HEK293 (cell line): ENCODE results near the gene CAPZB.

ENCODE experiments used
- CTCF ChIA-PET: fragments of 350-600 bp; formaldehyde crosslinking; extraction: SDS; loops from one replicate; lab custom pipeline; 2021; ENCODE audit warnings: antibody characterized with exemption; lab: Yijun Ruan, JAX
- POLR2A ChIA-PET: fragments of 300-600 bp; formaldehyde crosslinking; extraction: SDS; loops from one replicate; lab custom pipeline; 2020; ENCODE audit warnings: antibody characterized with exemption, inconsistent platforms; lab: Yijun Ruan, JAX
- H3K27ac ChIP-seq: fragments of 200-500 bp; sonication (Bioruptor generic); 2 replicates; pipeline ENCODE4 v1.5.1; 2014; ENCODE audit warnings: low read depth, low read length, control low read depth, inconsistent platforms; ENCODE audit errors: extremely low read depth
- H3K36me3 ChIP-seq, 2 experiments: fragments of 200-500 bp in 1 of 2; sonication (Bioruptor generic) in 1 of 2; 1 replicate in 1 of 2; 2 replicates in 1 of 2; pipeline ENCODE4 v1.5.1; 2014 to 2017; ENCODE audit warnings: inconsistent platforms in 2 of 2, low read length in 2 of 2; ENCODE audit not compliant: control insufficient read depth in 2 of 2, insufficient read depth in 1 of 2
- H3K4me1 ChIP-seq: fragments of 200-500 bp; sonication (Bioruptor generic); 2 replicates; pipeline ENCODE4 v1.5.1; 2014; ENCODE audit warnings: mild to moderate bottlenecking, low read length, inconsistent platforms; ENCODE audit not compliant: control insufficient read depth, insufficient read depth
- H3K4me3 ChIP-seq: 2 replicates; pipeline ENCODE4 v1.5.1; 2011; ENCODE audit warnings: low read depth, mild to moderate bottlenecking, control low read depth, low read length, moderate library complexity
- H3K9me3 ChIP-seq: fragments of 200-500 bp; sonication (Bioruptor generic); 2 replicates; pipeline ENCODE4 v1.5.1; 2014; ENCODE audit warnings: low read depth, low read length, inconsistent platforms; ENCODE audit not compliant: control insufficient read depth, insufficient read depth
- AEBP2 ChIP-seq: fragments of 450-650 bp; formaldehyde crosslinking; IDR thresholded peaks from 2 replicates; pipeline ENCODE4 v1.5.1; 2016; ENCODE audit warnings: missing biosample characterization, missing genetic modification characterization, borderline replicate concordance
- GLIS1 ChIP-seq: fragments of 450-650 bp; formaldehyde crosslinking; IDR thresholded peaks from 2 replicates; pipeline ENCODE4 v1.5.1; 2016; ENCODE audit warnings: missing biosample characterization, missing genetic modification characterization
- KLF7 ChIP-seq: fragments of 450-650 bp; formaldehyde crosslinking; IDR thresholded peaks from 2 replicates; pipeline ENCODE4 v1.5.1; 2016; ENCODE audit warnings: missing biosample characterization, missing genetic modification characterization, borderline replicate concordance
- PRDM1 ChIP-seq: fragments of 450-650 bp; formaldehyde crosslinking; IDR thresholded peaks from 2 replicates; pipeline ENCODE4; 2016; ENCODE audit warnings: missing biosample characterization, missing genetic modification characterization
- REST ChIP-seq: fragments of 450-650 bp; formaldehyde crosslinking; IDR thresholded peaks from 2 replicates; pipeline ENCODE4 v1.5.1; 2016; ENCODE audit warnings: missing biosample characterization, missing genetic modification characterization
- SCRT1 ChIP-seq: fragments of 450-650 bp; formaldehyde crosslinking; IDR thresholded peaks from 2 replicates; pipeline ENCODE4 v1.5.1; 2016; ENCODE audit warnings: missing biosample characterization, missing genetic modification characterization, borderline replicate concordance
- SP7 ChIP-seq: fragments of 450-650 bp; formaldehyde crosslinking; IDR thresholded peaks from 2 replicates; pipeline ENCODE4 v1.5.1; 2016; ENCODE audit warnings: missing biosample characterization, missing genetic modification characterization
- TRIM28 ChIP-seq: IDR thresholded peaks from 2 replicates; pipeline ENCODE4 v1.6.1; 2011; ENCODE audit warnings: low read length, control low read depth, borderline replicate concordance
- ZBTB17 ChIP-seq: fragments of 450-650 bp; formaldehyde crosslinking; IDR thresholded peaks from 2 replicates; pipeline ENCODE4 v1.5.1; 2016; ENCODE audit warnings: missing biosample characterization, missing genetic modification characterization
- ZBTB7A ChIP-seq: fragments of 450-650 bp; formaldehyde crosslinking; IDR thresholded peaks from 2 replicates; pipeline ENCODE4 v1.5.1; 2016; ENCODE audit warnings: low read depth, missing biosample characterization, missing genetic modification characterization
- ZFP41 ChIP-seq: fragments of 450-650 bp; formaldehyde crosslinking; IDR thresholded peaks from 2 replicates; pipeline ENCODE4 v1.5.1; 2016; ENCODE audit warnings: missing biosample characterization, missing genetic modification characterization, borderline replicate concordance
- ZNF169 ChIP-seq: fragments of 450-650 bp; formaldehyde crosslinking; IDR thresholded peaks from 2 replicates; pipeline ENCODE4 v1.5.1; 2016; ENCODE audit warnings: missing biosample characterization, missing genetic modification characterization
- ZNF266 ChIP-seq: fragments of 450-650 bp; formaldehyde crosslinking; IDR thresholded peaks from 2 replicates; pipeline ENCODE4 v1.5.1; 2016; ENCODE audit warnings: missing biosample characterization, missing genetic modification characterization, low read depth
- ZNF302 ChIP-seq: fragments of 450-650 bp; formaldehyde crosslinking; IDR thresholded peaks from 2 replicates; pipeline ENCODE4 v1.5.1; 2016; ENCODE audit warnings: missing biosample characterization, missing genetic modification characterization, low read depth
- ZNF341 ChIP-seq: fragments of 450-650 bp; formaldehyde crosslinking; IDR thresholded peaks from 2 replicates; pipeline ENCODE4; 2016; ENCODE audit warnings: low read depth, missing biosample characterization, missing genetic modification characterization
- ZNF37A ChIP-seq: fragments of 450-650 bp; IDR thresholded peaks from 2 replicates; pipeline ENCODE4 v1.5.1; 2018; ENCODE audit warnings: missing biosample characterization, missing genetic modification characterization
- ZNF501 ChIP-seq: fragments of 450-650 bp; formaldehyde crosslinking; IDR thresholded peaks from 2 replicates; pipeline ENCODE4 v1.5.1; 2016; ENCODE audit warnings: missing biosample characterization, missing genetic modification characterization
- ZNF518A ChIP-seq: fragments of 450-650 bp; formaldehyde crosslinking; conservative IDR thresholded peaks from 2 replicates; pipeline ENCODE4 v1.5.1; 2016; ENCODE audit warnings: low read depth, missing biosample characterization, missing genetic modification characterization
- ZNF555 ChIP-seq: fragments of 450-650 bp; formaldehyde crosslinking; conservative IDR thresholded peaks from 2 replicates; pipeline ENCODE4 v1.5.1; 2017; ENCODE audit warnings: missing biosample characterization, mild to moderate bottlenecking, missing genetic modification characterization, inconsistent platforms
- ZNF558 ChIP-seq: fragments of 450-650 bp; formaldehyde crosslinking; IDR thresholded peaks from 2 replicates; pipeline ENCODE4 v1.5.1; 2016; ENCODE audit warnings: missing biosample characterization, missing genetic modification characterization
- ZNF624 ChIP-seq: fragments of 450-650 bp; formaldehyde crosslinking; IDR thresholded peaks from 2 replicates; pipeline ENCODE4 v1.5.1; 2017; ENCODE audit warnings: missing biosample characterization, missing genetic modification characterization
- ZNF626 ChIP-seq: fragments of 450-650 bp; sonication (Bioruptor Pico); formaldehyde crosslinking; IDR thresholded peaks from 2 replicates; pipeline ENCODE4 v1.5.1; 2018; ENCODE audit warnings: missing biosample characterization, missing genetic modification characterization, inconsistent platforms
- ZNF658 ChIP-seq: fragments of 450-650 bp; formaldehyde crosslinking; IDR thresholded peaks from 2 replicates; pipeline ENCODE4; 2016; ENCODE audit warnings: missing biosample characterization, missing genetic modification characterization
- ZNF792 ChIP-seq: fragments of 450-650 bp; formaldehyde crosslinking; IDR thresholded peaks from 2 replicates; pipeline ENCODE4 v1.5.1; 2016; ENCODE audit warnings: missing biosample characterization, missing genetic modification characterization

Gene CAPZB

GRCh38 chr1:19300211-19300610 is 185.1 kb downstream of the CAPZB start:
- peaks cover 6 to 57% of the 10 kb centered on the region in 2 experiments; a peak in 2 of 3 replicates for H3K36me3 ChIP-seq
- POLR2A ChIA-PET = interaction anchor here (1.5 kb wide), 1 partner anchor 11 kb away, joined by 5 read pairs; the partner anchor contains the start of genes AKR7A2 and SLC66A1
- no peaks in the 10 kb centered on the region for H3K4me1 ChIP-seq
- CTCF ChIA-PET = no interaction called here
- no peak overlapping the region for H3K27ac ChIP-seq
- TF ChIP-seq ZNF558 (tag by site-specific recombination) (no peak), ZNF169 (tag by site-specific recombination) (no peak), ZNF341 (tag by site-specific recombination) (no peak), ZNF302 (tag by site-specific recombination) (no peak), ZNF555 (no peak), AEBP2 (tag by site-specific recombination) (no peak), ZNF266 (tag by site-specific recombination) (no peak), SP7 (tag by site-specific recombination) (no peak), ZBTB7A (no peak), ZNF626 (tag by site-specific recombination) (no peak), REST (tag by site-specific recombination) (no peak)
- no peaks in the 10 kb centered on the region for H3K9me3 ChIP-seq
- H3K4me3 ChIP-seq = no peak overlapping the region

GRCh38 chr1:19294638-19295037 is 190.7 kb downstream of the CAPZB start:
- ChIA-PET POLR2A (no interaction called here), CTCF (interaction anchor here (0.7 kb wide), 1 partner anchor 201 kb away, joined by 3 read pairs; no protein-coding TSS in a partner anchor)
- H3K4me3 ChIP-seq = no peak overlapping the region

GRCh38 chr1:19289244-19289643 is 196.1 kb downstream of the CAPZB start:
- TF ChIP-seq KLF7 (tag by site-specific recombination) = no peak
- TF ChIP-seq ZNF518A (tag by site-specific recombination) = no peak
- no peak for TF ChIP-seq SCRT1 (tag by site-specific recombination)
- no peak for TF ChIP-seq ZNF501 (tag by site-specific recombination)
- TF ChIP-seq ZNF37A (tag by site-specific recombination) = no peak
- no peak overlapping the region for H3K27ac ChIP-seq
- POLR2A ChIA-PET = no interaction called here
- H3K9me3 ChIP-seq = no peaks in the 10 kb centered on the region
- CTCF ChIA-PET = interaction anchor here (0.7 kb wide), 1 partner anchor 271 kb away, joined by 3 read pairs; no protein-coding TSS in a partner anchor
- peaks cover 6 to 24% of the 10 kb centered on the region in 2 experiments; a peak in 2 of 3 replicates for H3K36me3 ChIP-seq
- H3K4me1 ChIP-seq = no peaks in the 10 kb centered on the region
- no peak overlapping the region for H3K4me3 ChIP-seq

More at GRCh38 chr1:19294638-19295037, 190.7 kb downstream of the CAPZB start:
- Histone ChIP-seq H3K27ac (no peak overlapping the region), H3K36me3 (peaks cover 6 to 19% of the 10 kb centered on the region in 2 experiments; a peak in 2 of 3 replicates), H3K9me3 (no peaks in the 10 kb centered on the region), H3K4me1 (no peaks in the 10 kb centered on the region)
- TF ChIP-seq ZBTB17 (tag by site-specific recombination) (no peak), ZFP41 (tag by site-specific recombination) (no peak), GLIS1 (tag by site-specific recombination) (no peak), PRDM1 (tag by site-specific recombination) (no peak), ZNF624 (tag by site-specific recombination) (no peak), ZNF658 (tag by site-specific recombination) (no peak), ZNF792 (no peak), TRIM28 (peak; percentile 99; the same call in 1 of the 2 replicates)
